DND-41 (cell line): Measurements from ENCODE around the gene ZCCHC2.

Experiments used
- ATAC-seq: fragments of 200-7000 bp; cut with Tn5 transposase; 3 replicates; pipeline ENCODE4 v1.9.1; 2021; ENCODE audit warnings: low read depth; ENCODE audit not compliant: insufficient read depth
- DNase-seq: peaks from one replicate; pipeline ENCODE4 v3.0.0-alpha.2; 2020
- H2AFZ ChIP-seq: 2 replicates; pipeline ENCODE4 v1.6.0; 2012; ENCODE audit warnings: low read depth, low read length
- H3K27ac ChIP-seq: 2 replicates; pipeline ENCODE4 v1.5.1; 2012; ENCODE audit warnings: low read length, inconsistent platforms
- H3K27me3 ChIP-seq: fragments of 200-600 bp; sonication (generic); 2 replicates; pipeline ENCODE4 v1.6.0; 2012; ENCODE audit warnings: low read length, mild to moderate bottlenecking, inconsistent platforms; ENCODE audit not compliant: insufficient read depth, poor library complexity
- H3K36me3 ChIP-seq: 2 replicates; pipeline ENCODE4 v1.5.1; 2012; ENCODE audit warnings: low read length, inconsistent platforms; ENCODE audit not compliant: insufficient read depth
- H3K4me1 ChIP-seq: 2 replicates; pipeline ENCODE4 v1.5.1; 2012; ENCODE audit warnings: mild to moderate bottlenecking, low read length; ENCODE audit not compliant: insufficient read depth
- H3K4me2 ChIP-seq: 2 replicates; pipeline ENCODE4 v1.6.0; 2012; ENCODE audit warnings: mild to moderate bottlenecking, moderate library complexity, low read length, inconsistent platforms; ENCODE audit not compliant: insufficient read depth
- H3K4me3 ChIP-seq, 2 experiments: fragments of 200-600 bp in 1 of 2; shearing (Covaris generic) in 1 of 2; 2 replicates each; pipeline ENCODE4 v1.5.1; 2012 to 2016; ENCODE audit warnings: inconsistent platforms in 2 of 2, low read length in 2 of 2, mild to moderate bottlenecking in 2 of 2, low read depth in 1 of 2, moderate library complexity in 1 of 2
- H3K79me2 ChIP-seq: 2 replicates; pipeline ENCODE4 v1.6.0; 2012; ENCODE audit warnings: low read length, inconsistent platforms; ENCODE audit not compliant: insufficient read depth
- H3K9ac ChIP-seq: 2 replicates; pipeline ENCODE4 v1.6.0; 2012; ENCODE audit warnings: low read depth, mild to moderate bottlenecking, inconsistent platforms, low read length, moderate library complexity
- H3K9me3 ChIP-seq: 2 replicates; pipeline ENCODE4 v1.5.1; 2012; ENCODE audit warnings: low read length, moderate library complexity, mild to moderate bottlenecking, inconsistent platforms; ENCODE audit not compliant: insufficient read depth, severe bottlenecking
- H4K20me1 ChIP-seq: 2 replicates; pipeline ENCODE4 v1.6.0; 2012; ENCODE audit warnings: low read length; ENCODE audit not compliant: insufficient read depth
- CTCF ChIP-seq: IDR thresholded peaks from 2 replicates; pipeline ENCODE4 v1.5.1; 2012; ENCODE audit warnings: borderline replicate concordance, low read length, moderate library complexity, mild to moderate bottlenecking; ENCODE audit not compliant: poor library complexity, severe bottlenecking; ENCODE audit errors: extremely low read depth
- EZH2 ChIP-seq: IDR thresholded peaks from 3 replicates; pipeline ENCODE4 v1.6.1; 2012; ENCODE audit warnings: borderline replicate concordance, low read depth, mild to moderate bottlenecking, moderate library complexity, low read length, inconsistent platforms; ENCODE audit not compliant: severe bottlenecking

The ZCCHC2 gene

GRCh38 chr18:62490967-62491695 lies 31.7 kb upstream of the ZCCHC2 start:
- Histone ChIP-seq H3K9me3 (no peaks in the 10 kb centered on the region), H4K20me1 (no peaks in the 10 kb centered on the region), H3K4me3 (no peak overlapping the region), H3K9ac (no peak overlapping the region), H3K4me1 (no peaks in the 10 kb centered on the region), H3K27ac (no peak overlapping the region), H3K79me2 (no peaks in the 10 kb centered on the region), H3K36me3 (no peaks in the 10 kb centered on the region), H3K4me2 (no peak overlapping the region), H3K27me3 (peaks cover 4% of the 10 kb centered on the region), H2AFZ (no peak overlapping the region)
- ATAC-seq (0 out of 3 replicates have a peak, but pooled peaks have one; percentile 37), DNase-seq (no peak)
- no peak for TF ChIP-seq CTCF
- TF ChIP-seq EZH2 = no peak

- H3K9ac ChIP-seq = no peak overlapping the region
- no peaks in the 10 kb centered on the region for H3K4me1 ChIP-seq
- no peak for DNase-seq
- no peaks in the 10 kb centered on the region for H3K36me3 ChIP-seq
- no peaks in the 10 kb centered on the region for H3K79me2 ChIP-seq
- no peak overlapping the region for H3K4me2 ChIP-seq
- H2AFZ ChIP-seq = no peak overlapping the region
- no peaks in the 10 kb centered on the region for H3K9me3 ChIP-seq
- H4K20me1 ChIP-seq = no peaks in the 10 kb centered on the region
- no peak overlapping the region for H3K4me3 ChIP-seq
- ATAC-seq = no peak
- no peak for TF ChIP-seq EZH2
- no peak for TF ChIP-seq CTCF
- no peak overlapping the region for H3K27ac ChIP-seq
- H3K27me3 ChIP-seq = peaks cover 6% of the 10 kb centered on the region
These were observed 29.6 kb upstream of the ZCCHC2 start for GRCh38 chr18:62493033-62493862.

- no peak overlapping the region for H3K27ac ChIP-seq
- H3K4me1 ChIP-seq = no peaks in the 10 kb centered on the region
- DNase-seq = no peak
- ATAC-seq = no peak
- H3K79me2 ChIP-seq = no peaks in the 10 kb centered on the region
- no peak overlapping the region for H3K4me3 ChIP-seq
- H4K20me1 ChIP-seq = no peaks in the 10 kb centered on the region
- H3K9me3 ChIP-seq = no peaks in the 10 kb centered on the region
- no peak overlapping the region for H3K9ac ChIP-seq
- peaks cover 8% of the 10 kb centered on the region for H3K27me3 ChIP-seq
- TF ChIP-seq CTCF (no peak), EZH2 (no peak)
- no peaks in the 10 kb centered on the region for H3K36me3 ChIP-seq
- no peak overlapping the region for H2AFZ ChIP-seq
- no peak overlapping the region for H3K4me2 ChIP-seq
These were observed 28.1 kb upstream of the ZCCHC2 start for GRCh38 chr18:62494764-62495163.
